Measurements from ENCODE around the gene CXorf58.

The CXorf58 gene

GRCh38 chrX:23926015-23926414 is 18.2 kb downstream of the CXorf58 start:
- no peak for TF ChIP-seq CTCF (IDR thresholded peaks at IDR 0.05; ENCODE audit: extremely low read depth, missing control alignments)
- no peak for DNase-seq (ENCODE audit: low spot score)

GRCh38 chrX:23930894-23931604 is 23.2 kb downstream of the CXorf58 start:
- no peak for DNase-seq (ENCODE audit: low spot score)
- TF ChIP-seq CTCF (IDR thresholded peaks at IDR 0.05; ENCODE audit: extremely low read depth, missing control alignments), result no peak

GRCh38 chrX:23932046-23932445 is 24.2 kb downstream of the CXorf58 start:
- TF ChIP-seq CTCF (IDR thresholded peaks at IDR 0.05; ENCODE audit: extremely low read depth, missing control alignments), result no peak

GRCh38 chrX:23935106-23935505 is 27.3 kb downstream of the CXorf58 start:
- TF ChIP-seq CTCF (IDR thresholded peaks at IDR 0.05; ENCODE audit: extremely low read depth, missing control alignments), result no peak
- DNase-seq (ENCODE audit: low spot score), result no peak

More at GRCh38 chrX:23932046-23932445, 24.2 kb downstream of the CXorf58 start:
- DNase-seq (ENCODE audit: low spot score), result no peak

GRCh38 chrX:23936180-23936579 is 28.4 kb downstream of the CXorf58 start:
- TF ChIP-seq CTCF (IDR thresholded peaks at IDR 0.05; ENCODE audit: extremely low read depth, missing control alignments), result no peak
- DNase-seq (ENCODE audit: low spot score), result no peak

- no peak for TF ChIP-seq CTCF (IDR thresholded peaks at IDR 0.05; ENCODE audit: extremely low read depth, missing control alignments)
- DNase-seq (ENCODE audit: low spot score), result no peak
Measured at GRCh38 chrX:23937100-23937499, 29.3 kb downstream of the CXorf58 start.

GRCh38 chrX:23938690-23939089 is 30.9 kb downstream of the CXorf58 start:
- DNase-seq (ENCODE audit: low spot score), result no peak
- no peak for TF ChIP-seq CTCF (IDR thresholded peaks at IDR 0.05; ENCODE audit: extremely low read depth, missing control alignments)
